B cell (primary cell): Measurements from ENCODE around the gene PLG. TPM values are rescaled to one million over a fixed set of nuclear protein-coding genes. Genes with fewer than 3 reads are reported as not detected.

Experiments used
- ATAC-seq: fragments of 200-7000 bp; cut with Tn5 transposase; one replicate; pipeline ENCODE4 v1.10.0; 2021; ENCODE audit warnings: low read depth, mild to moderate bottlenecking, moderate number of reproducible peaks, moderate library complexity
- CTCF ChIA-PET: fragments of 350-600 bp; sonication (Branson Sonifier 250); formaldehyde crosslinking; loops from one replicate; lab custom pipeline; 2021; ENCODE audit warnings: antibody characterized with exemption, inconsistent platforms; lab: Charles Lee
- POLR2A ChIA-PET: fragments of 350-600 bp; sonication (Branson Sonifier 250); formaldehyde crosslinking; loops from one replicate; lab custom pipeline; 2021; ENCODE audit warnings: antibody characterized with exemption; lab: Charles Lee
- DNase-seq: peaks from one replicate; pipeline ENCODE4 v3.0.0; 2013
- H2AFZ ChIP-seq: 2 replicates; pipeline ENCODE4 v1.6.1; 2012; ENCODE audit warnings: mild to moderate bottlenecking, low read depth, low read length; ENCODE audit not compliant: insufficient read depth, poor library complexity, severe bottlenecking
- H3K27ac ChIP-seq, 2 donors: 1 replicate in 1 of 2; 2 replicates in 1 of 2; pipeline ENCODE4 v1.5.1; 2012 to 2013; ENCODE audit warnings: low read length in 2 of 2, mild to moderate bottlenecking in 2 of 2, moderate library complexity in 1 of 2
- H3K27me3 ChIP-seq, 4 experiments: fragments of 200-600 bp in 1 of 4; sonication (generic) in 1 of 4; replicated peaks in 1 of 4; 1 replicate in 2 of 4; 2 replicates in 2 of 4; pipeline versions ENCODE4 v1.6.1 to v1.7.0; 2013 to 2016; ENCODE audit warnings: low read length in 3 of 4, mild to moderate bottlenecking in 2 of 4, mixed read lengths in 1 of 4, moderate library complexity in 1 of 4; ENCODE audit not compliant: insufficient read depth in 4 of 4, control insufficient read depth in 3 of 4; ENCODE audit errors: control extremely low read depth in 1 of 4
- H3K36me3 ChIP-seq, 2 experiments: replicated peaks in 1 of 2; 1 replicate in 1 of 2; 2 replicates in 1 of 2; pipeline versions ENCODE4 v1.6.1 to v1.7.1; 2013; ENCODE audit warnings: low read length in 1 of 2; ENCODE audit not compliant: insufficient read depth in 2 of 2, control insufficient read depth in 1 of 2; ENCODE audit errors: control extremely low read depth in 1 of 2, extremely low read depth in 1 of 2
- H3K4me1 ChIP-seq, 2 donors: fragments of 200-600 bp in 1 of 2; sonication (generic) in 1 of 2; 1 replicate in 1 of 2; 2 replicates in 1 of 2; pipeline versions ENCODE4 v1.5.1 to v1.6.1; 2013 to 2017; ENCODE audit warnings: low read length in 2 of 2; ENCODE audit not compliant: control insufficient read depth in 2 of 2, insufficient read depth in 2 of 2
- H3K4me2 ChIP-seq: replicated peaks from 2 replicates; pipeline ENCODE3; 2012; ENCODE audit warnings: mild to moderate bottlenecking, low read depth, low read length; ENCODE audit not compliant: poor library complexity, severe bottlenecking
- H3K4me3 ChIP-seq, 5 experiments: fragments of 200-600 bp in 1 of 5; sonication (generic) in 1 of 5; 1 replicate in 3 of 5; 2 replicates in 2 of 5; pipeline versions ENCODE4 v1.5.1 to v1.7.0; 2011 to 2016; ENCODE audit warnings: low read length in 4 of 5, mild to moderate bottlenecking in 4 of 5, low read depth in 2 of 5, control low read depth in 1 of 5, moderate library complexity in 1 of 5; ENCODE audit not compliant: insufficient read depth in 1 of 5; ENCODE audit errors: control extremely low read depth in 1 of 5, extremely low read depth in 1 of 5
- H3K79me2 ChIP-seq: fragments of 200-600 bp; sonication (generic); one replicate; pipeline ENCODE4 v1.6.0; 2016; ENCODE audit warnings: low read length; ENCODE audit not compliant: control insufficient read depth, insufficient read depth
- H3K9ac ChIP-seq: fragments of 200-600 bp; sonication (generic); 2 replicates; pipeline ENCODE4 v1.6.1; 2017; ENCODE audit warnings: mild to moderate bottlenecking, low read length, moderate library complexity
- H3K9me3 ChIP-seq, 3 donors: one replicate each; pipeline versions ENCODE4 v1.6.1 to v1.7.1; 2013; ENCODE audit warnings: low read length in 2 of 3; ENCODE audit not compliant: control insufficient read depth in 2 of 3, insufficient read depth in 1 of 3; ENCODE audit errors: control extremely low read depth in 1 of 3
- H4K20me1 ChIP-seq: 2 replicates; pipeline ENCODE4 v1.6.0; 2012; ENCODE audit warnings: mild to moderate bottlenecking, low read length; ENCODE audit not compliant: insufficient read depth, control insufficient read depth, poor library complexity, severe bottlenecking
- H3K27ac Mint-ChIP-seq: one replicate; pipeline ENCODE4 v1.8.0; 2021; ENCODE audit warnings: mixed read lengths
- H3K27me3 Mint-ChIP-seq: one replicate; pipeline ENCODE4 v1.8.0; 2021; ENCODE audit warnings: mixed read lengths
- H3K4me1 Mint-ChIP-seq: one replicate; pipeline ENCODE4 v1.8.0; 2021; ENCODE audit warnings: mixed read lengths
- H3K4me3 Mint-ChIP-seq: one replicate; pipeline ENCODE4 v1.8.0; 2021; ENCODE audit warnings: mixed read lengths
- H3K9me3 Mint-ChIP-seq: one replicate; pipeline ENCODE4 v1.8.0; 2022; ENCODE audit warnings: mixed read lengths; ENCODE audit not compliant: insufficient read depth
- CTCF ChIP-seq: fragments of 200-600 bp; IDR thresholded peaks from one replicate; pipeline ENCODE4 v1.8.0; 2022; ENCODE audit warnings: antibody characterized with exemption, mild to moderate bottlenecking
- EZH2 ChIP-seq: IDR thresholded peaks from 2 replicates; pipeline ENCODE4 v1.6.1; 2012; ENCODE audit warnings: borderline replicate concordance, low read depth, mild to moderate bottlenecking, moderate library complexity, low read length; ENCODE audit not compliant: insufficient read depth, poor library complexity, severe bottlenecking
- WGBS: methylation state at CpG from one replicate; pipeline ENCODE4 v1.1.5; 2013; ENCODE audit warnings: missing lambda C conversion rate; ENCODE audit not compliant: insufficient coverage; 5-methylcytosine and 5-hydroxymethylcytosine counted together
- intact Hi-C: fragments of 100-400 bp; cut with micrococcal nuclease; formaldehyde crosslinking; loops from one replicate; pipeline ENCODE4 v1.10.0; 2022
- polyA plus RNA-seq: library from polyadenylated mRNA; depleted of rRNA; stranded (reverse); fragments of >200 nt; gene quantifications from 2 replicates; pipeline ENCODE4 v1.2.3, GENCODE V29; 2012
- total RNA-seq, 2 donors: library from RNA; stranded (reverse); fragments of 120-200 nt in 1 of 2; gene quantifications; 1 replicate in 1 of 2; 2 replicates in 1 of 2; pipeline versions ENCODE4 v1.2.3 to v1.2.4, GENCODE V29; 2013 to 2022

The PLG gene
- total and polyA plus RNA-seq, 2 donors (not counting 1 experiment from before 2014, with no cell fraction given) = 0.32 TPM; not detected in 1

DNA sequence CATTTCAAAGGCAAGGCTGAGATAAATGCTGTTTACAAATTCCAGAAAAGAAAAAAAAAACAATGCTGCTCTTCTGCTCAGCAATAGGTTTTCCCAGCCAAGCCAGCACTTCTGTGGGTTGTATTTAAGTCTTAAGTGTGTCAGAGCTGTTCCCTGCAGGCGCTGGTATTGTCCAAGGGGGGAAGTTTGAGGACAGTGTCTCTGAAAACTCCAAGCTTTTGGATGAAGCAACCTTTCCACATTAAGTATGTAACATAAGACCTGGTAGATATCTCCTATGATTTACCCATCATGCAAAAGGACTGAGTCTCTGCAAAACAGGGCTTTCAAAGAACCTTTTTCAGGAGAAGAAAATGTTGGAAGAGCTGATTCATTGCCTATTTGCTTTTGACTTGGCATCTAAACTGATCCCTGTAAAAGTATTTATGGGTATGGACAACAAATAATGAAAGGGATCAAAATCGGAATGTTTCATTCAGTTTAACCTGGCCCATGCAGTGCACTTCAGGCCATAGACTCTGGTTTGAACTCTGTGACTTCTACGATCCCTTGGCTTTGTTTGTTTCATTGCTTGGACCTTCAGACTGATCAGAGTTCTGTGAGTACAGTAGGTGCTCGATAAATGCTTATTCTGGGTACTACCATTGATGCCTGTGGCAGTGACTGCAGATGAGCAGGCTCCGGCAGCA is 16.1 kb upstream of the PLG start:
- CTCF ChIA-PET = no interaction called here
- H4K20me1 ChIP-seq = no peaks in the 10 kb centered on the region
- ATAC-seq (no peak), DNase-seq (no peak)
- H3K4me1 Mint-ChIP-seq = no peaks in the 10 kb centered on the region
- TF ChIP-seq CTCF (no peak), EZH2 (no peak)
- H3K4me3 ChIP-seq = no peak overlapping the region
- no peaks in the 10 kb centered on the region for H3K27me3 Mint-ChIP-seq
- H3K27ac Mint-ChIP-seq = no peak overlapping the region
- no peak overlapping the region for H3K9ac ChIP-seq
- no peak overlapping the region for H3K27ac ChIP-seq
- no peaks in the 10 kb centered on the region for H3K27me3 ChIP-seq
- no peaks in the 10 kb centered on the region for H3K79me2 ChIP-seq
- no peak overlapping the region for H3K4me3 Mint-ChIP-seq
- no peak overlapping the region for H3K4me2 ChIP-seq
- no peaks in the 10 kb centered on the region for H3K4me1 ChIP-seq
- no peak overlapping the region for H2AFZ ChIP-seq
- no peaks in the 10 kb centered on the region for H3K36me3 ChIP-seq
- peaks cover 0 to 2% (median 0%) of the 10 kb centered on the region in 3 donors for H3K9me3 ChIP-seq
- no peaks in the 10 kb centered on the region for H3K9me3 Mint-ChIP-seq
- intact Hi-C loops = no loop called here
- POLR2A ChIA-PET = no interaction called here
- 74% methylated on average over 3 of the region's 5 CpGs for WGBS

- Histone ChIP-seq H4K20me1 (no peaks in the 10 kb centered on the region), H3K27me3 (no peaks in the 10 kb centered on the region), H3K4me3 (no peak overlapping the region), H3K9ac (no peak overlapping the region), H3K9me3 (peaks cover 0 to 2% (median 0%) of the 10 kb centered on the region in 3 donors), H3K27ac (no peak overlapping the region), H3K4me1 (no peaks in the 10 kb centered on the region), H2AFZ (no peak overlapping the region), H3K4me2 (no peak overlapping the region), H3K36me3 (no peaks in the 10 kb centered on the region), H3K79me2 (no peaks in the 10 kb centered on the region)
- H3K4me1 Mint-ChIP-seq = no peaks in the 10 kb centered on the region
- TF ChIP-seq CTCF (no peak), EZH2 (no peak)
- peaks cover 3% of the 10 kb centered on the region for H3K27me3 Mint-ChIP-seq
- H3K4me3 Mint-ChIP-seq = no peak overlapping the region
- ATAC-seq (no peak), DNase-seq (no peak)
- WGBS = 91% methylated on average over 9 of the region's 9 CpGs
- POLR2A ChIA-PET = no interaction called here
- peaks cover 3% of the 10 kb centered on the region for H3K9me3 Mint-ChIP-seq
- CTCF ChIA-PET = no interaction called here
- intact Hi-C loops = no loop called here
- no peak overlapping the region for H3K27ac Mint-ChIP-seq
Observed at GRCh38 chr6:160690458-160690857, 11.6 kb upstream of the PLG start.
